HEK293 (cell line): Measurements from ENCODE around the gene ENAH.
A peak's percentile ranks its signal among the peaks of the same experiment; 100 is the strongest.

Experiments
- CTCF ChIA-PET: fragments of 350-600 bp; formaldehyde crosslinking; extraction: SDS; loops from one replicate; lab custom pipeline; 2021; ENCODE audit warnings: antibody characterized with exemption; lab: Yijun Ruan, JAX
- POLR2A ChIA-PET: fragments of 300-600 bp; formaldehyde crosslinking; extraction: SDS; loops from one replicate; lab custom pipeline; 2020; ENCODE audit warnings: antibody characterized with exemption, inconsistent platforms; lab: Yijun Ruan, JAX
- H3K27ac ChIP-seq: fragments of 200-500 bp; sonication (Bioruptor generic); 2 replicates; pipeline ENCODE4 v1.5.1; 2014; ENCODE audit warnings: low read depth, low read length, control low read depth, inconsistent platforms; ENCODE audit errors: extremely low read depth
- H3K36me3 ChIP-seq, 2 experiments: fragments of 200-500 bp in 1 of 2; sonication (Bioruptor generic) in 1 of 2; 1 replicate in 1 of 2; 2 replicates in 1 of 2; pipeline ENCODE4 v1.5.1; 2014 to 2017; ENCODE audit warnings: inconsistent platforms in 2 of 2, low read length in 2 of 2; ENCODE audit not compliant: control insufficient read depth in 2 of 2, insufficient read depth in 1 of 2
- H3K4me1 ChIP-seq: fragments of 200-500 bp; sonication (Bioruptor generic); 2 replicates; pipeline ENCODE4 v1.5.1; 2014; ENCODE audit warnings: mild to moderate bottlenecking, low read length, inconsistent platforms; ENCODE audit not compliant: control insufficient read depth, insufficient read depth
- H3K4me3 ChIP-seq: 2 replicates; pipeline ENCODE4 v1.5.1; 2011; ENCODE audit warnings: low read depth, mild to moderate bottlenecking, control low read depth, low read length, moderate library complexity
- H3K9me3 ChIP-seq: fragments of 200-500 bp; sonication (Bioruptor generic); 2 replicates; pipeline ENCODE4 v1.5.1; 2014; ENCODE audit warnings: low read depth, low read length, inconsistent platforms; ENCODE audit not compliant: control insufficient read depth, insufficient read depth
- BCL6B ChIP-seq: fragments of 450-650 bp; formaldehyde crosslinking; IDR thresholded peaks from 2 replicates; pipeline ENCODE4 v1.5.1; 2017; ENCODE audit warnings: missing biosample characterization, missing genetic modification characterization
- CTCF ChIP-seq: fragments of 450-650 bp; formaldehyde crosslinking; IDR thresholded peaks from 2 replicates; pipeline ENCODE4 v1.5.1; 2016; ENCODE audit warnings: missing biosample characterization, missing genetic modification characterization
- ELK4 ChIP-seq: IDR thresholded peaks from 2 replicates; pipeline ENCODE4 v1.6.1; 2011; ENCODE audit warnings: mild to moderate bottlenecking, low read depth, low read length, borderline replicate concordance
- GFI1B ChIP-seq: fragments of 450-650 bp; formaldehyde crosslinking; IDR thresholded peaks from 2 replicates; pipeline ENCODE4 v1.5.1; 2016; ENCODE audit warnings: missing biosample characterization, missing genetic modification characterization
- MZF1 ChIP-seq: fragments of 450-650 bp; formaldehyde crosslinking; IDR thresholded peaks from 2 replicates; pipeline ENCODE4 v1.5.1; 2017; ENCODE audit warnings: missing biosample characterization, missing genetic modification characterization, borderline replicate concordance
- PATZ1 ChIP-seq: fragments of 450-650 bp; formaldehyde crosslinking; IDR thresholded peaks from 2 replicates; pipeline ENCODE4 v1.5.1; 2016; ENCODE audit warnings: missing biosample characterization, missing genetic modification characterization
- TCF7L2 ChIP-seq: IDR thresholded peaks from 2 replicates; pipeline ENCODE4 v1.6.1; 2011; ENCODE audit warnings: low read depth, mild to moderate bottlenecking, inconsistent platforms, low read length, moderate library complexity, borderline replicate concordance
- ZBTB7A ChIP-seq: fragments of 450-650 bp; formaldehyde crosslinking; IDR thresholded peaks from 2 replicates; pipeline ENCODE4 v1.5.1; 2016; ENCODE audit warnings: low read depth, missing biosample characterization, missing genetic modification characterization
- ZFP69B ChIP-seq: fragments of 450-650 bp; formaldehyde crosslinking; IDR thresholded peaks from 2 replicates; pipeline ENCODE4 v1.5.1; 2016; ENCODE audit warnings: missing biosample characterization, missing genetic modification characterization
- ZNF112 ChIP-seq: fragments of 450-650 bp; formaldehyde crosslinking; IDR thresholded peaks from 2 replicates; pipeline ENCODE4 v1.5.0; 2017; ENCODE audit warnings: missing biosample characterization, missing genetic modification characterization
- ZNF146 ChIP-seq: fragments of 450-650 bp; formaldehyde crosslinking; IDR thresholded peaks from 2 replicates; pipeline ENCODE4 v1.5.1; 2016; ENCODE audit warnings: missing biosample characterization, missing genetic modification characterization
- ZNF174 ChIP-seq: fragments of 450-650 bp; formaldehyde crosslinking; IDR thresholded peaks from 2 replicates; pipeline ENCODE4 v1.5.0; 2017; ENCODE audit warnings: missing biosample characterization, mild to moderate bottlenecking, missing genetic modification characterization
- ZNF24 ChIP-seq: fragments of 450-650 bp; formaldehyde crosslinking; IDR thresholded peaks from 2 replicates; pipeline ENCODE4 v1.5.1; 2016; ENCODE audit warnings: missing biosample characterization, missing genetic modification characterization
- ZNF248 ChIP-seq: fragments of 450-650 bp; formaldehyde crosslinking; IDR thresholded peaks from 2 replicates; pipeline ENCODE4 v1.5.1; 2017; ENCODE audit warnings: missing biosample characterization, missing genetic modification characterization
- ZNF280D ChIP-seq: fragments of 450-650 bp; formaldehyde crosslinking; IDR thresholded peaks from 2 replicates; pipeline ENCODE4 v1.5.1; 2016; ENCODE audit warnings: missing biosample characterization, missing genetic modification characterization
- ZNF341 ChIP-seq: fragments of 450-650 bp; formaldehyde crosslinking; IDR thresholded peaks from 2 replicates; pipeline ENCODE4; 2016; ENCODE audit warnings: low read depth, missing biosample characterization, missing genetic modification characterization
- ZNF350 ChIP-seq: fragments of 450-650 bp; formaldehyde crosslinking; IDR thresholded peaks from 2 replicates; pipeline ENCODE4 v1.5.0; 2017; ENCODE audit warnings: missing biosample characterization, mild to moderate bottlenecking, missing genetic modification characterization
- ZNF354C ChIP-seq: fragments of 450-650 bp; formaldehyde crosslinking; IDR thresholded peaks from 2 replicates; pipeline ENCODE4 v1.5.1; 2016; ENCODE audit warnings: missing biosample characterization, missing genetic modification characterization, low read depth, borderline replicate concordance
- ZNF366 ChIP-seq: fragments of 450-650 bp; formaldehyde crosslinking; conservative IDR thresholded peaks from 2 replicates; pipeline ENCODE4 v1.5.1; 2016; ENCODE audit warnings: missing biosample characterization, missing genetic modification characterization
- ZNF394 ChIP-seq: fragments of 450-650 bp; formaldehyde crosslinking; IDR thresholded peaks from 2 replicates; pipeline ENCODE4 v1.5.1; 2016; ENCODE audit warnings: missing biosample characterization, missing genetic modification characterization, mild to moderate bottlenecking, moderate library complexity, borderline replicate concordance
- ZNF423 ChIP-seq: fragments of 450-650 bp; formaldehyde crosslinking; IDR thresholded peaks from 2 replicates; pipeline ENCODE4 v1.5.1; 2016; ENCODE audit warnings: missing biosample characterization, missing genetic modification characterization
- ZNF426 ChIP-seq: fragments of 450-650 bp; formaldehyde crosslinking; IDR thresholded peaks from 2 replicates; pipeline ENCODE4 v1.5.1; 2017; ENCODE audit warnings: missing biosample characterization, missing genetic modification characterization, mild to moderate bottlenecking, inconsistent platforms, moderate library complexity
- ZNF621 ChIP-seq: fragments of 450-650 bp; formaldehyde crosslinking; IDR thresholded peaks from 2 replicates; pipeline ENCODE4 v1.5.1; 2017; ENCODE audit warnings: missing biosample characterization, missing genetic modification characterization
- ZNF629 ChIP-seq: fragments of 450-650 bp; formaldehyde crosslinking; IDR thresholded peaks from 2 replicates; pipeline ENCODE4 v1.5.1; 2017; ENCODE audit warnings: missing biosample characterization, missing genetic modification characterization
- ZNF658 ChIP-seq: fragments of 450-650 bp; formaldehyde crosslinking; IDR thresholded peaks from 2 replicates; pipeline ENCODE4; 2016; ENCODE audit warnings: missing biosample characterization, missing genetic modification characterization
- ZNF843 ChIP-seq: fragments of 450-650 bp; formaldehyde crosslinking; IDR thresholded peaks from 2 replicates; pipeline ENCODE4 v1.5.1; 2016; ENCODE audit warnings: missing biosample characterization, missing genetic modification characterization

ENAH gene

GRCh38 chr1:225480825-225481434 is 172.0 kb downstream of the ENAH start (continued):
- TF ChIP-seq ZBTB7A (tag by site-specific recombination) (no peak), ZNF394 (tag by site-specific recombination) (peak; percentile 74; the same call in 1 of the 2 replicates), ZNF24 (no peak), ZNF174 (tag by site-specific recombination) (no peak), ZNF843 (tag by site-specific recombination) (no peak), ZNF658 (tag by site-specific recombination) (no peak), BCL6B (no peak), ZNF350 (tag by site-specific recombination) (no peak), ZNF426 (tag by site-specific recombination) (no peak), GFI1B (no peak)

- CTCF ChIA-PET = interaction anchor here (0.6 to 23.4 kb wide), 49 partner anchors 11 to 507 kb away, joined by 3 to 567 read pairs (median 5); partner anchors contain the start of genes ENAH, EPHX1, LEFTY1 and SRP9
Measured at GRCh38 chr1:225479996-225480720, 172.8 kb downstream of the ENAH start.

More at GRCh38 chr1:225479996-225480720, 172.8 kb downstream of the ENAH start:
- TF ChIP-seq ZNF629 (no peak), ZNF366 (tag by site-specific recombination) (no peak), CTCF (tag by site-specific recombination) (no peak), ZNF146 (no peak), ELK4 (no peak), ZNF112 (tag by site-specific recombination) (no peak), ZBTB7A (tag by site-specific recombination) (no peak), ZNF423 (tag by site-specific recombination) (no peak), ZNF621 (tag by site-specific recombination) (no peak), TCF7L2 (no peak), ZNF280D (tag by site-specific recombination) (no peak), PATZ1 (tag by site-specific recombination) (no peak), ZNF248 (no peak), ZNF354C (tag by site-specific recombination) (no peak), ZNF341 (tag by site-specific recombination) (no peak), ZFP69B (tag by site-specific recombination) (no peak), MZF1 (tag by site-specific recombination) (no peak)
- POLR2A ChIA-PET = interaction anchor here (0.9 to 2.6 kb wide), 3 partner anchors 172 to 292 kb away, joined by 3 to 16 read pairs (median 4); partner anchors contain the start of gene ENAH
- Histone ChIP-seq H3K9me3 (no peaks in the 10 kb centered on the region), H3K36me3 (no peaks in the 10 kb centered on the region), H3K27ac (no peak overlapping the region), H3K4me3 (no peak overlapping the region), H3K4me1 (no peaks in the 10 kb centered on the region)
